ENCODE data around the gene IL1R2. TPM values are rescaled to one million over a fixed set of nuclear protein-coding genes. Genes with fewer than 3 reads are reported as not detected.

IL1R2 gene
- total RNA-seq, 4 donors from 2014 or later: 2.1 to 13.1 (median 5.8) TPM

DNA sequence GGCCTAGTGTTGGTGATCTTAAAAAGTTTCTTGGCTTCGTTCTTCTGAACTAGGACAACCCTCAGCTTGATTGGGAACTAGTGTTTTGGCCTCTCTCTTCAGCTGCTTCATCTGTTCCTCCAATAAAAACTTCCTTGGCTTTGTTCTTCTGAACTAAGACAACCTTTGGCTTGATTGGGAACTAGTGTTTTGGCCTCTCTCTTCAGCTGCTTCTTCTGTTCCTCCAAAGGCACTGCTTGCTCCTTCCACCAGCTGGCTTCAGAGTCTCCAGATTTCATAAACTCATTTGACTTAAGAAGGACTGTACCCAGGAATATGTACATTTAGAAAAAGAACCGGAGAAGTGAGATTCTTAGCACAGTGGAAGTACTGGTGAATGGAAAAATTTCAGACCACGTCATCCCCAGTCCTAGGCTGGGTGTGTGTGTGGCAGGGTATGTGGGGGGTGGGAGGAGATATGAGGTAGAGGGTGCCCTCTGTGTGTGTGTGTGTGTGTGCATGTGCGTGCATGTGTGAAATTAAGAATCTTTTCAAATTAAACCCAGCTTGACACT, 20.4 kb downstream of the IL1R2 start:
- intact Hi-C loops (cut with DNase I; ENCODE audit: low total_unique reads): no loop called here
- no peak overlapping the region for H3K27ac ChIP-seq
- no peaks in the 10 kb centered on the region for H3K9me3 ChIP-seq
- TF ChIP-seq, protein P1, sequence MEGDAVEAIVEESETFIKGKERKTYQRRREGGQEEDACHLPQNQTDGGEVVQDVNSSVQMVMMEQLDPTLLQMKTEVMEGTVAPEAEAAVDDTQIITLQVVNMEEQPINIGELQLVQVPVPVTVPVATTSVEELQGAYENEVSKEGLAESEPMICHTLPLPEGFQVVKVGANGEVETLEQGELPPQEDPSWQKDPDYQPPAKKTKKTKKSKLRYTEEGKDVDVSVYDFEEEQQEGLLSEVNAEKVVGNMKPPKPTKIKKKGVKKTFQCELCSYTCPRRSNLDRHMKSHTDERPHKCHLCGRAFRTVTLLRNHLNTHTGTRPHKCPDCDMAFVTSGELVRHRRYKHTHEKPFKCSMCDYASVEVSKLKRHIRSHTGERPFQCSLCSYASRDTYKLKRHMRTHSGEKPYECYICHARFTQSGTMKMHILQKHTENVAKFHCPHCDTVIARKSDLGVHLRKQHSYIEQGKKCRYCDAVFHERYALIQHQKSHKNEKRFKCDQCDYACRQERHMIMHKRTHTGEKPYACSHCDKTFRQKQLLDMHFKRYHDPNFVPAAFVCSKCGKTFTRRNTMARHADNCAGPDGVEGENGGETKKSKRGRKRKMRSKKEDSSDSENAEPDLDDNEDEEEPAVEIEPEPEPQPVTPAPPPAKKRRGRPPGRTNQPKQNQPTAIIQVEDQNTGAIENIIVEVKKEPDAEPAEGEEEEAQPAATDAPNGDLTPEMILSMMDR (IDR thresholded peaks at IDR 0.05 in 4 of 5, conservative IDR thresholded peaks at IDR 0.05 in 1 of 5): no peak
- in situ Hi-C loops (cut with MboI; ENCODE audit: low sequenced_read_pairs in 4 of 4): loop anchor here in 1 of 4 donors (25.0 kb wide), 1 partner anchor 425 kb away; no protein-coding TSS in a partner anchor
- ATAC-seq (peak in 1 of 2 donors; percentile 33), DNase-seq (no peak)
- H3K4me3 ChIP-seq: no peak overlapping the region
- no peaks in the 10 kb centered on the region for H3K4me1 ChIP-seq
- no peaks in the 10 kb centered on the region for H3K36me3 ChIP-seq
- H3K27me3 ChIP-seq: no peaks in the 10 kb centered on the region

DNA sequence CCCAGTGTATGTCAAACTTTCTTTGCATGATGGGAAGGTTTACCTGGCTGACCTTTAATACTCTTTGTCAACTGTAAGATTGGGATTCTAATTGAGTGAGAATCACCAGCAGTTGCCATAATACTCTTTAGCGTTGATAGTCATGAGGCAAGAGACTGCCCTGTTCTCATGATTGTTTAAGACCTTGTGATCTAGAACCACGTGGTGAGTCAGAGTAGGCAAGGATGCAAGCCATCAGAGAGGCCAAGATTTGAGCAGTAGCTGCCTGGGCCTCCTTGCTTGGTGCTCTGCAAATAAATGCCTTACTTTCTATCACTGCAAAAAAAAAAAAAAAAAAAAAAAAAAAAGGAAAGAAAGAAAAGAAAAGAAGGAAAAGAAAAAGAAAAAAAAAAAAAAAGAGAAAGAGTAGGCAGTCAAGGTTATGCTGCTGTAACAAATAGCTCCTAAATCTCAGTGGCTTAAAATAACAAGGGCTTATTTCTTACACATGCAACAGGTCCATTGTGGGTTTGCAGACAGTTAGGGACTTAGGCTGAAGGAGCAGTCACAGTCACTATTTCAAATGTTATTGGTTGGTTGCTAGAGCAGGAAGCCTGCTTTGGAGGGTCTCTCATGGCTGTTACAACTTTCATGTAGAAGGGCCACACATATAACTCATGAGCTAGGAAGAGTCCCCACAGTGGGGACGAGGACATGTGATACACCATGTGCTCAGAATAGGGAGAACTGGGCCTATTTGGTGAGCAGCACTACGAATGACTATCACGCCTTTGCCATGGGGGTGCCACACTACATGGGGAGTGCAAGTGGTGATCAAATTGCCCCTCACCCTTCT, 21.7 kb downstream of the IL1R2 start:
- H3K27me3 ChIP-seq: no peaks in the 10 kb centered on the region
- H3K4me3 ChIP-seq: no peak overlapping the region
- in situ Hi-C loops (cut with MboI; ENCODE audit: low sequenced_read_pairs in 4 of 4) (loop anchor here in 1 of 4 donors (25.0 kb wide), 1 partner anchor 424 kb away; no protein-coding TSS in a partner anchor), intact Hi-C loops (cut with DNase I; ENCODE audit: low total_unique reads) (no loop called here)
- no peaks in the 10 kb centered on the region for H3K36me3 ChIP-seq
- no peak for TF ChIP-seq POLR2A (IDR thresholded peaks at IDR 0.05)
- TF ChIP-seq, protein P1 (IDR thresholded peaks at IDR 0.05 in 4 of 5, conservative IDR thresholded peaks at IDR 0.05 in 1 of 5): no peak
- no peaks in the 10 kb centered on the region for H3K4me1 ChIP-seq
- DNase-seq: no peak
- H3K9me3 ChIP-seq: no peaks in the 10 kb centered on the region
- no peak for ATAC-seq
- no peak overlapping the region for H3K27ac ChIP-seq

- Histone ChIP-seq H3K4me3 (no peak overlapping the region), H3K36me3 (no peaks in the 10 kb centered on the region), H3K9me3 (no peaks in the 10 kb centered on the region), H3K4me1 (no peaks in the 10 kb centered on the region), H3K27ac (no peak overlapping the region), H3K27me3 (no peaks in the 10 kb centered on the region)
- in situ Hi-C loops (cut with MboI; ENCODE audit: low sequenced_read_pairs in 4 of 4) (loop anchor here in 1 of 4 donors (25.0 kb wide), 1 partner anchor 423 kb away; no protein-coding TSS in a partner anchor), intact Hi-C loops (cut with DNase I; ENCODE audit: low total_unique reads) (no loop called here)
- no peak for ATAC-seq
- TF ChIP-seq POLR2A (IDR thresholded peaks at IDR 0.05): no peak
- TF ChIP-seq, protein P1 (IDR thresholded peaks at IDR 0.05 in 4 of 5, conservative IDR thresholded peaks at IDR 0.05 in 1 of 5): no peak
- DNase-seq: no peak
Measured at GRCh38 chr2:102014041-102014345, 22.2 kb downstream of the IL1R2 start.

- intact Hi-C loops (cut with DNase I; ENCODE audit: low total_unique reads) (loop anchor here (5.0 kb wide), 1 partner anchor 53 kb away; no protein-coding TSS in a partner anchor), in situ Hi-C loops (cut with MboI; ENCODE audit: low sequenced_read_pairs in 4 of 4) (loop anchor here in 2 of 4 donors (5.0 to 25.0 kb wide), 2 partner anchors 342 to 422 kb away; partner anchors contain the start of gene IL18R1 (in 1 of the 2))
- Histone ChIP-seq H3K36me3 (no peaks in the 10 kb centered on the region), H3K9me3 (no peaks in the 10 kb centered on the region), H3K27me3 (no peaks in the 10 kb centered on the region), H3K4me3 (no peak overlapping the region), H3K27ac (no peak overlapping the region), H3K4me1 (no peaks in the 10 kb centered on the region)
- no peak for DNase-seq
- no peak for TF ChIP-seq POLR2A (IDR thresholded peaks at IDR 0.05)
- TF ChIP-seq, protein P1 (IDR thresholded peaks at IDR 0.05 in 4 of 5, conservative IDR thresholded peaks at IDR 0.05 in 1 of 5): no peak
- no peak for ATAC-seq
Measured at GRCh38 chr2:102015399-102015798, 23.6 kb downstream of the IL1R2 start.

Measured in gastrocnemius medialis (tissue), 4 donors.